B cell (primary cell): Measurements from ENCODE around the gene RGS17.

ENCODE experiments used
- EZH2 ChIP-seq: IDR thresholded peaks from 2 replicates; pipeline ENCODE4 v1.6.1; 2012; ENCODE audit warnings: borderline replicate concordance, low read depth, mild to moderate bottlenecking, moderate library complexity, low read length; ENCODE audit not compliant: insufficient read depth, poor library complexity, severe bottlenecking
- TF ChIP-seq, protein P1 (sequence below): fragments of 200-600 bp; IDR thresholded peaks from one replicate; pipeline ENCODE4 v1.8.0; 2022; ENCODE audit warnings: antibody characterized with exemption, mild to moderate bottlenecking

DNA sequence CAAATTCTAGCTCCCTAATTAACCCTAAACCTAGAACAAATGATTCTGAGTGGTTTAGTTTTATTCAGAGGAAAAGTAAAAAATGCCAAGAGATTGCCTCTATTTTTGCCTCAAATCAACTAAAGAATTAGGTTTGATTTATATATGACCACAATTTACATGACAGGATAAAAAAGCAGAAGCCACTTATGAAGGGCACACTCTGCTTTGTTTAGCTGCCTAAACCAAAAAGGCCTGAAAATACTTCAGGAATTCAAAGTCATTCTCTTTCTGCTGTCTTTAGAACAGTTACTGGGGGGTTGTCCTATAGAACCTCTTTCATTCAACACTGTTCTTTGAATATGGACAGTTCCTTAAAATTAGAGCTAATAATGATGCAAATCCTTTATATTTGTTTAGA lies 153.5 kb downstream of the RGS17 start:
- TF ChIP-seq EZH2 = no peak
- TF ChIP-seq, protein P1, sequence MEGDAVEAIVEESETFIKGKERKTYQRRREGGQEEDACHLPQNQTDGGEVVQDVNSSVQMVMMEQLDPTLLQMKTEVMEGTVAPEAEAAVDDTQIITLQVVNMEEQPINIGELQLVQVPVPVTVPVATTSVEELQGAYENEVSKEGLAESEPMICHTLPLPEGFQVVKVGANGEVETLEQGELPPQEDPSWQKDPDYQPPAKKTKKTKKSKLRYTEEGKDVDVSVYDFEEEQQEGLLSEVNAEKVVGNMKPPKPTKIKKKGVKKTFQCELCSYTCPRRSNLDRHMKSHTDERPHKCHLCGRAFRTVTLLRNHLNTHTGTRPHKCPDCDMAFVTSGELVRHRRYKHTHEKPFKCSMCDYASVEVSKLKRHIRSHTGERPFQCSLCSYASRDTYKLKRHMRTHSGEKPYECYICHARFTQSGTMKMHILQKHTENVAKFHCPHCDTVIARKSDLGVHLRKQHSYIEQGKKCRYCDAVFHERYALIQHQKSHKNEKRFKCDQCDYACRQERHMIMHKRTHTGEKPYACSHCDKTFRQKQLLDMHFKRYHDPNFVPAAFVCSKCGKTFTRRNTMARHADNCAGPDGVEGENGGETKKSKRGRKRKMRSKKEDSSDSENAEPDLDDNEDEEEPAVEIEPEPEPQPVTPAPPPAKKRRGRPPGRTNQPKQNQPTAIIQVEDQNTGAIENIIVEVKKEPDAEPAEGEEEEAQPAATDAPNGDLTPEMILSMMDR = no peak
